ENCODE measurements around the gene ZC3H7A. TPM values are rescaled to one million over a fixed set of nuclear protein-coding genes. Genes with fewer than 3 reads are reported as not detected.

The ZC3H7A gene
- total and polyA plus RNA-seq, 4 donors, result 12.4 to 37.7 (median 24.7) TPM

GRCh38 chr16:11768849-11769248 is 28.2 kb downstream of the ZC3H7A start:
- 86% methylated on average over 7 of the region's 7 CpGs for WGBS
- H3K4me3 ChIP-seq (ENCODE audit: low read depth in 1 of 3, low read length in 3 of 3), result no peak overlapping the region

GRCh38 chr16:11762431-11762830 is 34.6 kb downstream of the ZC3H7A start:
- 50% methylated on average over 4 of the region's 4 CpGs for WGBS
- H3K27ac ChIP-seq (ENCODE audit: low read depth in 1 of 2, low read length in 2 of 2), result no peak overlapping the region
- TF ChIP-seq, protein P1, sequence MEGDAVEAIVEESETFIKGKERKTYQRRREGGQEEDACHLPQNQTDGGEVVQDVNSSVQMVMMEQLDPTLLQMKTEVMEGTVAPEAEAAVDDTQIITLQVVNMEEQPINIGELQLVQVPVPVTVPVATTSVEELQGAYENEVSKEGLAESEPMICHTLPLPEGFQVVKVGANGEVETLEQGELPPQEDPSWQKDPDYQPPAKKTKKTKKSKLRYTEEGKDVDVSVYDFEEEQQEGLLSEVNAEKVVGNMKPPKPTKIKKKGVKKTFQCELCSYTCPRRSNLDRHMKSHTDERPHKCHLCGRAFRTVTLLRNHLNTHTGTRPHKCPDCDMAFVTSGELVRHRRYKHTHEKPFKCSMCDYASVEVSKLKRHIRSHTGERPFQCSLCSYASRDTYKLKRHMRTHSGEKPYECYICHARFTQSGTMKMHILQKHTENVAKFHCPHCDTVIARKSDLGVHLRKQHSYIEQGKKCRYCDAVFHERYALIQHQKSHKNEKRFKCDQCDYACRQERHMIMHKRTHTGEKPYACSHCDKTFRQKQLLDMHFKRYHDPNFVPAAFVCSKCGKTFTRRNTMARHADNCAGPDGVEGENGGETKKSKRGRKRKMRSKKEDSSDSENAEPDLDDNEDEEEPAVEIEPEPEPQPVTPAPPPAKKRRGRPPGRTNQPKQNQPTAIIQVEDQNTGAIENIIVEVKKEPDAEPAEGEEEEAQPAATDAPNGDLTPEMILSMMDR (IDR thresholded peaks at IDR 0.05; ENCODE audit: low read depth, low read length, missing input control), result no peak
- no peak for TF ChIP-seq FOXA2 (IDR thresholded peaks at IDR 0.05)
- no peak for TF ChIP-seq NR2F2 (IDR thresholded peaks at IDR 0.05)
- no peak for TF ChIP-seq REST (IDR thresholded peaks at IDR 0.05)
- TF ChIP-seq RAD21 (IDR thresholded peaks at IDR 0.05), result no peak
- no peak for TF ChIP-seq HNF4A (conservative IDR thresholded peaks at IDR 0.05)
- TF ChIP-seq, protein P2, sequence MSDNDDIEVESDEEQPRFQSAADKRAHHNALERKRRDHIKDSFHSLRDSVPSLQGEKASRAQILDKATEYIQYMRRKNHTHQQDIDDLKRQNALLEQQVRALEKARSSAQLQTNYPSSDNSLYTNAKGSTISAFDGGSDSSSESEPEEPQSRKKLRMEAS (IDR thresholded peaks at IDR 0.05), result no peak
- H3K9me3 ChIP-seq (ENCODE audit: control insufficient read depth in 4 of 4, low read length in 3 of 4), result no peaks in the 10 kb centered on the region
- no peaks in the 10 kb centered on the region for H3K27me3 ChIP-seq (ENCODE audit: control insufficient read depth in 4 of 4, insufficient read depth in 4 of 4, low read length in 3 of 4)
- DNase-seq (ENCODE audit: low spot score), result no peak
- H3K4me1 ChIP-seq (ENCODE audit: control insufficient read depth in 4 of 4, insufficient read depth in 4 of 4, low read length in 3 of 4), result peaks cover 3 to 21% (median 16%) of the 10 kb centered on the region in 4 donors
- no peak overlapping the region for H3K4me3 ChIP-seq (ENCODE audit: low read depth in 1 of 3, low read length in 3 of 3)
- no peak overlapping the region for H3K9ac ChIP-seq (ENCODE audit: low read depth in 1 of 2, low read length in 2 of 2)
- peaks cover 2 to 48% (median 45%) of the 10 kb centered on the region in 4 donors for H3K36me3 ChIP-seq (ENCODE audit: control insufficient read depth in 4 of 4, insufficient read depth in 3 of 4, low read depth in 1 of 4, low read length in 3 of 4)

More at GRCh38 chr16:11768849-11769248, 28.2 kb downstream of the ZC3H7A start:
- no peak overlapping the region for H3K9ac ChIP-seq (ENCODE audit: low read depth in 1 of 2, low read length in 2 of 2)
- no peaks in the 10 kb centered on the region for H3K9me3 ChIP-seq (ENCODE audit: control insufficient read depth in 4 of 4, low read length in 3 of 4)
- no peak for TF ChIP-seq NR2F2 (IDR thresholded peaks at IDR 0.05)
- TF ChIP-seq YY1 (IDR thresholded peaks at IDR 0.05), result no peak
- TF ChIP-seq TAF1 (conservative IDR thresholded peaks at IDR 0.05), result no peak
- no peak for TF ChIP-seq EGR1 (IDR thresholded peaks at IDR 0.05; ENCODE audit: low read depth in 2 of 2)
- TF ChIP-seq, protein P2 (IDR thresholded peaks at IDR 0.05), result no peak
- no peak for TF ChIP-seq FOXA2 (IDR thresholded peaks at IDR 0.05)
- TF ChIP-seq HNF4A (conservative IDR thresholded peaks at IDR 0.05), result no peak
- no peak for TF ChIP-seq FOXA1 (IDR thresholded peaks at IDR 0.05)
- TF ChIP-seq ZBTB33 (IDR thresholded peaks at IDR 0.05), result no peak
- TF ChIP-seq, protein P1 (IDR thresholded peaks at IDR 0.05; ENCODE audit: low read depth, low read length, missing input control), result no peak
- no peak for TF ChIP-seq SP1 (IDR thresholded peaks at IDR 0.05)
- TF ChIP-seq RAD21 (IDR thresholded peaks at IDR 0.05), result no peak
- no peak for TF ChIP-seq GABPA (IDR thresholded peaks at IDR 0.05 in 1 of 2, conservative IDR thresholded peaks at IDR 0.05 in 1 of 2)
- H3K4me1 ChIP-seq (ENCODE audit: control insufficient read depth in 4 of 4, insufficient read depth in 4 of 4, low read length in 3 of 4), result no peaks in the 10 kb centered on the region
- H3K27me3 ChIP-seq (ENCODE audit: control insufficient read depth in 4 of 4, insufficient read depth in 4 of 4, low read length in 3 of 4), result no peaks in the 10 kb centered on the region
- peaks cover 17 to 62% (median 55%) of the 10 kb centered on the region in 4 donors for H3K36me3 ChIP-seq (ENCODE audit: control insufficient read depth in 4 of 4, insufficient read depth in 3 of 4, low read depth in 1 of 4, low read length in 3 of 4)
- no peak for DNase-seq (ENCODE audit: low spot score)
- H3K27ac ChIP-seq (ENCODE audit: low read depth in 1 of 2, low read length in 2 of 2), result no peak overlapping the region
